HEK293 (cell line): ENCODE results near the gene SLC22A12.

Source experiments
- BCL11A ChIP-seq: fragments of 450-650 bp; formaldehyde crosslinking; IDR thresholded peaks from 2 replicates; pipeline ENCODE4 v1.5.1; 2016; ENCODE audit warnings: low read depth, missing biosample characterization, missing genetic modification characterization
- CTCF ChIP-seq: fragments of 450-650 bp; formaldehyde crosslinking; IDR thresholded peaks from 2 replicates; pipeline ENCODE4 v1.5.1; 2016; ENCODE audit warnings: missing biosample characterization, missing genetic modification characterization
- REST ChIP-seq: fragments of 450-650 bp; formaldehyde crosslinking; IDR thresholded peaks from 2 replicates; pipeline ENCODE4 v1.5.1; 2016; ENCODE audit warnings: missing biosample characterization, missing genetic modification characterization
- SP2 ChIP-seq: fragments of 450-650 bp; formaldehyde crosslinking; IDR thresholded peaks from 2 replicates; pipeline ENCODE4 v1.5.1; 2016; ENCODE audit warnings: missing biosample characterization, missing genetic modification characterization
- YY1 ChIP-seq: fragments of 450-650 bp; formaldehyde crosslinking; IDR thresholded peaks from 2 replicates; pipeline ENCODE4 v1.5.1; 2018; ENCODE audit warnings: missing biosample characterization, missing genetic modification characterization
- ZBTB7A ChIP-seq: fragments of 450-650 bp; formaldehyde crosslinking; IDR thresholded peaks from 2 replicates; pipeline ENCODE4 v1.5.1; 2016; ENCODE audit warnings: low read depth, missing biosample characterization, missing genetic modification characterization
- ZNF155 ChIP-seq: fragments of 450-650 bp; formaldehyde crosslinking; IDR thresholded peaks from 2 replicates; pipeline ENCODE4 v1.5.1; 2016; ENCODE audit warnings: missing biosample characterization, missing genetic modification characterization
- ZNF169 ChIP-seq: fragments of 450-650 bp; formaldehyde crosslinking; IDR thresholded peaks from 2 replicates; pipeline ENCODE4 v1.5.1; 2016; ENCODE audit warnings: missing biosample characterization, missing genetic modification characterization
- ZNF174 ChIP-seq: fragments of 450-650 bp; formaldehyde crosslinking; IDR thresholded peaks from 2 replicates; pipeline ENCODE4 v1.5.0; 2017; ENCODE audit warnings: missing biosample characterization, mild to moderate bottlenecking, missing genetic modification characterization
- ZNF324 ChIP-seq: fragments of 450-650 bp; formaldehyde crosslinking; IDR thresholded peaks from 2 replicates; pipeline ENCODE4 v1.5.1; 2016; ENCODE audit warnings: missing biosample characterization, missing genetic modification characterization
- ZNF692 ChIP-seq: fragments of 450-650 bp; formaldehyde crosslinking; IDR thresholded peaks from 2 replicates; pipeline ENCODE4 v1.5.1; 2016; ENCODE audit warnings: missing biosample characterization, missing genetic modification characterization

GRCh38 chr11:64604458-64605243 lies 13.6 kb downstream of the SLC22A12 start:
- no peak for TF ChIP-seq CTCF (tag by site-specific recombination)
- no peak for TF ChIP-seq ZNF155
- TF ChIP-seq ZNF692 (tag by site-specific recombination) = no peak
- no peak for TF ChIP-seq ZNF324 (tag by site-specific recombination)
- no peak for TF ChIP-seq ZBTB7A (tag by site-specific recombination)
- TF ChIP-seq ZNF174 (tag by site-specific recombination) = no peak
- no peak for TF ChIP-seq REST (tag by site-specific recombination)
- TF ChIP-seq ZNF169 (tag by site-specific recombination) = no peak
- no peak for TF ChIP-seq YY1 (tag by site-specific recombination)
- no peak for TF ChIP-seq SP2
- no peak for TF ChIP-seq BCL11A
